Measurements from ENCODE around the gene NXPE3.

GRCh38 chr3:101821503-101821902 lies 42.5 kb downstream of the NXPE3 start:
- TF ChIP-seq, protein P1, sequence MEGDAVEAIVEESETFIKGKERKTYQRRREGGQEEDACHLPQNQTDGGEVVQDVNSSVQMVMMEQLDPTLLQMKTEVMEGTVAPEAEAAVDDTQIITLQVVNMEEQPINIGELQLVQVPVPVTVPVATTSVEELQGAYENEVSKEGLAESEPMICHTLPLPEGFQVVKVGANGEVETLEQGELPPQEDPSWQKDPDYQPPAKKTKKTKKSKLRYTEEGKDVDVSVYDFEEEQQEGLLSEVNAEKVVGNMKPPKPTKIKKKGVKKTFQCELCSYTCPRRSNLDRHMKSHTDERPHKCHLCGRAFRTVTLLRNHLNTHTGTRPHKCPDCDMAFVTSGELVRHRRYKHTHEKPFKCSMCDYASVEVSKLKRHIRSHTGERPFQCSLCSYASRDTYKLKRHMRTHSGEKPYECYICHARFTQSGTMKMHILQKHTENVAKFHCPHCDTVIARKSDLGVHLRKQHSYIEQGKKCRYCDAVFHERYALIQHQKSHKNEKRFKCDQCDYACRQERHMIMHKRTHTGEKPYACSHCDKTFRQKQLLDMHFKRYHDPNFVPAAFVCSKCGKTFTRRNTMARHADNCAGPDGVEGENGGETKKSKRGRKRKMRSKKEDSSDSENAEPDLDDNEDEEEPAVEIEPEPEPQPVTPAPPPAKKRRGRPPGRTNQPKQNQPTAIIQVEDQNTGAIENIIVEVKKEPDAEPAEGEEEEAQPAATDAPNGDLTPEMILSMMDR (IDR thresholded peaks at IDR 0.05) = no peak
- TF ChIP-seq POLR2A (IDR thresholded peaks at IDR 0.05) = no peak
